Spleen (tissue), 11 donors: ENCODE measurements around the gene SNCG. TPM values are rescaled to one million over a fixed set of nuclear protein-coding genes. Genes with fewer than 3 reads are reported as not detected.

Source experiments
- DNase-seq: peaks from one replicate; pipeline ENCODE4 v3.0.0-alpha.2; 2020
- H3K27ac ChIP-seq, 8 donors: fragments of 200-600 bp; sonication (generic) in 7 of 8; 1 replicate in 4 of 8; 2 replicates in 4 of 8; pipeline versions ENCODE4 v1.5.0 to v1.8.0; 2016 to 2021; ENCODE audit warnings: inconsistent platforms in 4 of 8, mild to moderate bottlenecking in 4 of 8, moderate library complexity in 1 of 8
- H3K27me3 ChIP-seq, 7 donors: fragments of 200-600 bp; sonication (generic) in 6 of 7; replicated peaks in 1 of 7; 1 replicate in 4 of 7; 2 replicates in 3 of 7; pipeline versions ENCODE4 v1.5.0 to v1.8.0; 2016 to 2021; ENCODE audit warnings: inconsistent platforms in 3 of 7, mild to moderate bottlenecking in 1 of 7
- H3K36me3 ChIP-seq, 6 donors: fragments of 200-600 bp; sonication (generic) in 5 of 6; 1 replicate in 4 of 6; 2 replicates in 2 of 6; pipeline versions ENCODE4 v1.5.0 to v1.8.0; 2016 to 2021; ENCODE audit warnings: inconsistent platforms in 2 of 6
- H3K4me1 ChIP-seq, 6 donors: fragments of 200-600 bp; sonication (generic) in 5 of 6; 1 replicate in 3 of 6; 2 replicates in 3 of 6; pipeline versions ENCODE4 v1.5.0 to v1.8.0; 2016 to 2021; ENCODE audit warnings: inconsistent platforms in 3 of 6
- H3K4me3 ChIP-seq, 8 donors: fragments of 200-600 bp; sonication (generic) in 7 of 8; 1 replicate in 4 of 8; 2 replicates in 4 of 8; pipeline versions ENCODE4 v1.5.0 to v1.8.0; 2016 to 2021; ENCODE audit warnings: inconsistent platforms in 4 of 8, mild to moderate bottlenecking in 4 of 8, moderate library complexity in 2 of 8
- H3K9me3 ChIP-seq, 8 donors: fragments of 200-600 bp; sonication (generic) in 7 of 8; 1 replicate in 4 of 8; 2 replicates in 4 of 8; pipeline versions ENCODE4 v1.5.0 to v1.8.0; 2016 to 2021; ENCODE audit warnings: inconsistent platforms in 4 of 8
- CTCF ChIP-seq, 11 experiments: fragments of 200-600 bp in 7 of 11; fragments of 450-650 bp in 4 of 11; sonication (generic) in 4 of 11; IDR thresholded peaks in 8 of 11; conservative IDR thresholded peaks in 3 of 11; 1 replicate in 7 of 11; 2 replicates in 4 of 11; pipeline versions ENCODE4 v1.4.0 to v1.8.0; 2016 to 2021; ENCODE audit warnings: antibody characterized with exemption in 11 of 11, inconsistent platforms in 4 of 11, mild to moderate bottlenecking in 1 of 11
- POLR2A ChIP-seq, 3 donors: fragments of 450-650 bp; IDR thresholded peaks; one replicate each; pipeline ENCODE4 v1.5.1; 2017; ENCODE audit warnings: antibody characterized with exemption in 3 of 3, mild to moderate bottlenecking in 1 of 3
- POLR2AphosphoS5 ChIP-seq, 3 donors: sonication (generic); formaldehyde crosslinking; IDR thresholded peaks; one replicate each; pipeline ENCODE4 v1.5.1; 2017; ENCODE audit warnings: antibody characterized with exemption in 3 of 3
- whole genome bisulfite sequencing, 5 donors: extraction: QIAGEN DNeasy Blood & Tissue Kit in 3 of 5; methylation state at CpG; one replicate each; pipeline versions ENCODE4 v1.1.5 to v1.1.7; 2013 to 2018; 5-methylcytosine and 5-hydroxymethylcytosine counted together
- intact Hi-C: fragments of 100-400 bp; cut with DNase I; formaldehyde crosslinking; loops from one replicate; pipeline ENCODE4 v1.15.0; 2023; ENCODE audit warnings: low total_unique reads
- polyA plus RNA-seq, 3 donors: library from polyadenylated mRNA; stranded (reverse); fragments of 200-250 nt; gene quantifications; one replicate each; pipeline ENCODE4 v1.2.1, GENCODE V29; 2013
- total RNA-seq, 7 donors: library from RNA; depleted of rRNA in 3 of 7; stranded (reverse); fragments of >200 nt in 3 of 7; fragmentation: NEBNext Ultra II Directional in 4 of 7; extraction: Animal tissue kit (Norgen Biotek cat#: 25700) in 4 of 7; gene quantifications; one replicate each; pipeline versions ENCODE4 v1.1.0 to v1.2.1, GENCODE V29; 2016 to 2021
- donor health status: healthy with polysubstance abuse.
- donor health status: DM: no; HTN: no; CAD: no; lungs with moderate emphysema.
- donor health status: DM: no; HTN: no; CAD: no.
- donor health status: Bipolar disorder and iron deficiency.
- donor health status: healthy.
- donor health status: DM: no; HTN: no; CAD: no.
- donor health status: DM: yes; HTN: yes; CAD: no.

Gene SNCG
- total and polyA plus RNA-seq, 10 donors, result 19.9 to 127 (median 81.1) TPM

GRCh38 chr10:86960863-86961434 is 2.5 kb downstream of the SNCG start:
- Histone ChIP-seq H3K4me1 (peaks cover 8 to 51% (median 35%) of the 10 kb centered on the region in 6 donors), H3K4me3 (peak overlapping the region in 4 of 8 donors; percentile 4 to 72 (median 56)), H3K27me3 (peaks cover 0 to 22% (median 0%) of the 10 kb centered on the region in 7 donors), H3K9me3 (no peaks in the 10 kb centered on the region), H3K27ac (peak overlapping the region in 1 of 8 donors; percentile 82), H3K36me3 (peaks cover 0 to 20% (median 0%) of the 10 kb centered on the region in 6 donors)
- intact Hi-C loops, result no loop called here
- no peak for TF ChIP-seq POLR2A (IDR thresholded peaks at IDR 0.05)
- TF ChIP-seq POLR2AphosphoS5 (IDR thresholded peaks at IDR 0.05), result no peak
- no peak for TF ChIP-seq CTCF (IDR thresholded peaks at IDR 0.05 in 8 of 11, conservative IDR thresholded peaks at IDR 0.05 in 3 of 11)
- DNase-seq, result peak; percentile 71
- 68 to 81% (median 70%) methylated on average over 6 to 9 of the region's 9 CpGs for WGBS, 5 donors

- Histone ChIP-seq H3K36me3 (peaks cover 0 to 20% (median 0%) of the 10 kb centered on the region in 6 donors), H3K4me3 (no peak overlapping the region), H3K27me3 (peaks cover 0 to 22% (median 0%) of the 10 kb centered on the region in 7 donors), H3K9me3 (no peaks in the 10 kb centered on the region), H3K4me1 (peaks cover 11 to 55% (median 39%) of the 10 kb centered on the region in 6 donors), H3K27ac (no peak overlapping the region)
- intact Hi-C loops, result no loop called here
- no peak for TF ChIP-seq CTCF (IDR thresholded peaks at IDR 0.05 in 8 of 11, conservative IDR thresholded peaks at IDR 0.05 in 3 of 11)
- peak in 1 of 3 donors; percentile 35 for TF ChIP-seq POLR2AphosphoS5 (IDR thresholded peaks at IDR 0.05)
- 81 to 94% (median 89%) methylated on average over 12 of the region's 12 CpGs for WGBS, 5 donors
- peak; percentile 64 for DNase-seq
Observed at GRCh38 chr10:86961481-86962091, 3.2 kb downstream of the SNCG start.

- Histone ChIP-seq H3K9me3 (no peaks in the 10 kb centered on the region), H3K36me3 (peaks cover 0 to 20% (median 0%) of the 10 kb centered on the region in 6 donors), H3K4me3 (no peak overlapping the region), H3K27me3 (peaks cover 0 to 22% (median 0%) of the 10 kb centered on the region in 7 donors), H3K4me1 (peaks cover 17 to 62% (median 45%) of the 10 kb centered on the region in 6 donors), H3K27ac (no peak overlapping the region)
- 76 to 89% (median 83%) methylated on average over 6 to 7 of the region's 7 CpGs for WGBS, 5 donors
- TF ChIP-seq POLR2A (IDR thresholded peaks at IDR 0.05) (no peak), POLR2AphosphoS5 (IDR thresholded peaks at IDR 0.05) (no peak), CTCF (IDR thresholded peaks at IDR 0.05 in 8 of 11, conservative IDR thresholded peaks at IDR 0.05 in 3 of 11) (no peak)
- intact Hi-C loops, result no loop called here
- DNase-seq, result peak; percentile 59
Observed at GRCh38 chr10:86962136-86962980, 4.0 kb downstream of the SNCG start.

GRCh38 chr10:86962981-86963310 is 4.5 kb downstream of the SNCG start:
- peaks cover 0 to 20% (median 0%) of the 10 kb centered on the region in 6 donors for H3K36me3 ChIP-seq
- H3K27me3 ChIP-seq, result peaks cover 0 to 27% (median 0%) of the 10 kb centered on the region in 7 donors
- intact Hi-C loops, result no loop called here
- WGBS, 5 donors, result 80 to 91% (median 88%) methylated on average over 5 to 7 of the region's 7 CpGs
- TF ChIP-seq POLR2AphosphoS5 (IDR thresholded peaks at IDR 0.05) (no peak), CTCF (IDR thresholded peaks at IDR 0.05 in 8 of 11, conservative IDR thresholded peaks at IDR 0.05 in 3 of 11) (no peak), POLR2A (IDR thresholded peaks at IDR 0.05) (no peak)
- DNase-seq, result peak; percentile 59
- H3K27ac ChIP-seq, result no peak overlapping the region
- no peak overlapping the region for H3K4me3 ChIP-seq
- peaks cover 23 to 62% (median 50%) of the 10 kb centered on the region in 6 donors for H3K4me1 ChIP-seq
- H3K9me3 ChIP-seq, result no peaks in the 10 kb centered on the region
